ENCODE data around the gene DLGAP1. TPM values are rescaled to one million over a fixed set of nuclear protein-coding genes. Genes with fewer than 3 reads are reported as not detected.

Gene DLGAP1
- total and polyA plus RNA-seq, 2 donors (not counting 1 experiment from before 2014, with no cell fraction given) = 0.07 to 0.61 TPM

DNA sequence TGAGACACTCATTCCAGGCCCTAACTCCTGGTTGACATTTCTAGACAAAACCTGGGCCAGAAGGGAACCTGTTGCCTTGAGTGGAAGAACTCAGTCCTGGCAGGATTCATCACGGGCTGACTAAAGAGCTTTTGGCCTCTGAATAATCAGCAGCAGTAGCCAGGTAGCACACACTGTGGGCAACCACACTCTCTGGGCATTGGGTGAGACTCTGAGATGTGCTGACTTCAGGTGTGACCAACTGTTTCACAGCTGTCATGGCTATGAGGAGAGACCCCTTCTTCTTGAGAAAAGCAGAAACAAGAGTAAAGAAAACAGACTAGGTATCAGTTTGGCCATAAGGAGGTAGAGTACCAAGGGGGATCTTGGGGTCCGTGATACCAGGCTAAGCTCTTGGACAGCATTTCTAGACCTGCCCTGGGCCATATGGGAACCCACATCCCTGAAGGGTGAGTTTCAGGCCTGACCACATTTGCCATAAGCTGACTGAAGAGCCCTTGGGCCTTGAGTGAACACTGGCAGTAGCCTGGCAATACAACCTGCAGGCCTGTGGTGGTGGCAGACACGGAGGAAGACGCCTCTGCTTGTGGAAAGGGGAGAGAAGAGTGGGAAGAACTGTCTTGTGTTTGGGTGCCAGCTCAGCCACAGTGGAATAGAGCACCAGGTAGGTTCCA lies 230.9 kb downstream of the DLGAP1 start:
- intact Hi-C loops (cut with micrococcal nuclease) = no loop called here
- no peak overlapping the region for H3K9ac ChIP-seq (ENCODE audit: low read length)
- WGBS (ENCODE audit: insufficient coverage) = 69% methylated on average over 4 of the region's 4 CpGs
- no peak overlapping the region for H2AFZ ChIP-seq (ENCODE audit: insufficient read depth, low read depth, low read length, poor library complexity, severe bottlenecking)
- no peaks in the 10 kb centered on the region for H3K4me1 Mint-ChIP-seq
- H3K9me3 ChIP-seq (ENCODE audit: control extremely low read depth in 1 of 3, control insufficient read depth in 2 of 3, insufficient read depth in 1 of 3, low read length in 2 of 3) = peaks cover 0 to 6% (median 0%) of the 10 kb centered on the region in 3 donors
- no peak overlapping the region for H3K4me2 ChIP-seq (replicated peaks; ENCODE audit: low read depth, low read length, poor library complexity, severe bottlenecking)
- H4K20me1 ChIP-seq (ENCODE audit: control insufficient read depth, insufficient read depth, low read length, poor library complexity, severe bottlenecking) = no peaks in the 10 kb centered on the region
- H3K36me3 ChIP-seq (replicated peaks in 1 of 2; ENCODE audit: control extremely low read depth in 1 of 2, control insufficient read depth in 1 of 2, extremely low read depth in 1 of 2, insufficient read depth in 2 of 2, low read length in 1 of 2) = no peaks in the 10 kb centered on the region
- H3K4me3 ChIP-seq (ENCODE audit: control extremely low read depth in 1 of 5, extremely low read depth in 1 of 5, insufficient read depth in 1 of 5, low read depth in 2 of 5, low read length in 4 of 5) = no peak overlapping the region
- POLR2A ChIA-PET = no interaction called here
- DNase-seq (no peak), ATAC-seq (ENCODE audit: low read depth) (no peak)
- H3K4me1 ChIP-seq (ENCODE audit: control insufficient read depth in 2 of 2, insufficient read depth in 2 of 2, low read length in 2 of 2) = no peaks in the 10 kb centered on the region
- TF ChIP-seq EZH2 (IDR thresholded peaks at IDR 0.05; ENCODE audit: borderline replicate concordance, insufficient read depth, low read depth, low read length, poor library complexity, severe bottlenecking) = no peak
- TF ChIP-seq, protein P1, sequence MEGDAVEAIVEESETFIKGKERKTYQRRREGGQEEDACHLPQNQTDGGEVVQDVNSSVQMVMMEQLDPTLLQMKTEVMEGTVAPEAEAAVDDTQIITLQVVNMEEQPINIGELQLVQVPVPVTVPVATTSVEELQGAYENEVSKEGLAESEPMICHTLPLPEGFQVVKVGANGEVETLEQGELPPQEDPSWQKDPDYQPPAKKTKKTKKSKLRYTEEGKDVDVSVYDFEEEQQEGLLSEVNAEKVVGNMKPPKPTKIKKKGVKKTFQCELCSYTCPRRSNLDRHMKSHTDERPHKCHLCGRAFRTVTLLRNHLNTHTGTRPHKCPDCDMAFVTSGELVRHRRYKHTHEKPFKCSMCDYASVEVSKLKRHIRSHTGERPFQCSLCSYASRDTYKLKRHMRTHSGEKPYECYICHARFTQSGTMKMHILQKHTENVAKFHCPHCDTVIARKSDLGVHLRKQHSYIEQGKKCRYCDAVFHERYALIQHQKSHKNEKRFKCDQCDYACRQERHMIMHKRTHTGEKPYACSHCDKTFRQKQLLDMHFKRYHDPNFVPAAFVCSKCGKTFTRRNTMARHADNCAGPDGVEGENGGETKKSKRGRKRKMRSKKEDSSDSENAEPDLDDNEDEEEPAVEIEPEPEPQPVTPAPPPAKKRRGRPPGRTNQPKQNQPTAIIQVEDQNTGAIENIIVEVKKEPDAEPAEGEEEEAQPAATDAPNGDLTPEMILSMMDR (IDR thresholded peaks at IDR 0.05) = no peak
- H3K4me3 Mint-ChIP-seq = no peak overlapping the region
- CTCF ChIA-PET = no interaction called here
- H3K79me2 ChIP-seq (ENCODE audit: control insufficient read depth, insufficient read depth, low read length) = no peaks in the 10 kb centered on the region
- no peaks in the 10 kb centered on the region for H3K27me3 ChIP-seq (replicated peaks in 1 of 4; ENCODE audit: control extremely low read depth in 1 of 4, control insufficient read depth in 3 of 4, insufficient read depth in 4 of 4, low read length in 3 of 4)
- no peak overlapping the region for H3K27ac ChIP-seq (ENCODE audit: low read length in 2 of 2)
- no peaks in the 10 kb centered on the region for H3K9me3 Mint-ChIP-seq (ENCODE audit: insufficient read depth)
- H3K27ac Mint-ChIP-seq = no peak overlapping the region
- no peaks in the 10 kb centered on the region for H3K27me3 Mint-ChIP-seq

DNA sequence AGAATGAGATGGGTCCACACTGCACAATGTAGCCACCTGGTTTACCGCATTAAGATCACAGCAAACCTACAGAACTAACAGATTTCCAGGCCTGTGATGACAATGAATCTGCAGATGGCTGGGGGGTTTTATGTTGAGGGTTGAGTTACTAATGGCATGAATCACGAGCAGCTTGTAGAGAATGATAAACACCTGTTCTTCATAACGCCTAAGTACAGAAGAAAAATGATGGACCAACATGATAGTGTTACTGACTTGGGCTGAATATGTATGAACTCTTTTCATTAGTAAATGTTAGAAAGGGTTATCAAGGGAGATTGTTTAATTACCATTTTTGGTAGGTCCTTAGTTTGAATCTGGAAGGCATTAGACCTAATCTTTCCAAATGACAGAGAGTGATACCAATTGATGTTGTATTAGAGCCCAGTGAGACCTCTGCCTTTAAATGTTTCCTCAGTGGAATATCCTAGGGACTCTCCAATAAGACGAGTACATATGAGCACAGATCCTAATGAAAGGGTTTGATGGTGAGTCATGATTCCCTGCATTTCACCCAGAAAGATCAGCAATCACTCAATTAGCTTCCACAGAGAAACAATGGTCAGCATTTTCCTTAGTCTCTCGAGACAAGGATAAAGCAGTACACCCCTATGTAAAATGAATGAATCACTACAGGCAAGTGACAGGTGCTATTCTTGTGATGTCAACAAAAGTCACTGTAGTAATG lies 243.8 kb downstream of the DLGAP1 start:
- CTCF ChIA-PET = no interaction called here
- H3K9ac ChIP-seq (ENCODE audit: low read length) = no peak overlapping the region
- Mint-ChIP-seq H3K27ac (no peak overlapping the region), H3K9me3 (ENCODE audit: insufficient read depth) (peaks cover 3% of the 10 kb centered on the region), H3K4me1 (no peaks in the 10 kb centered on the region), H3K4me3 (no peak overlapping the region), H3K27me3 (no peaks in the 10 kb centered on the region)
- H4K20me1 ChIP-seq (ENCODE audit: control insufficient read depth, insufficient read depth, low read length, poor library complexity, severe bottlenecking) = no peaks in the 10 kb centered on the region
- intact Hi-C loops (cut with micrococcal nuclease) = no loop called here
- no peak overlapping the region for H3K27ac ChIP-seq (ENCODE audit: low read length in 2 of 2)
- 100% methylated on average over 2 of the region's 5 CpGs for WGBS (ENCODE audit: insufficient coverage)
- H3K27me3 ChIP-seq (replicated peaks in 1 of 4; ENCODE audit: control extremely low read depth in 1 of 4, control insufficient read depth in 3 of 4, insufficient read depth in 4 of 4, low read length in 3 of 4) = no peaks in the 10 kb centered on the region
- DNase-seq = no peak
- H3K4me1 ChIP-seq (ENCODE audit: control insufficient read depth in 2 of 2, insufficient read depth in 2 of 2, low read length in 2 of 2) = no peaks in the 10 kb centered on the region
- POLR2A ChIA-PET = no interaction called here
- TF ChIP-seq EZH2 (IDR thresholded peaks at IDR 0.05; ENCODE audit: borderline replicate concordance, insufficient read depth, low read depth, low read length, poor library complexity, severe bottlenecking) = no peak
- TF ChIP-seq, protein P1 (IDR thresholded peaks at IDR 0.05) = no peak
- no peaks in the 10 kb centered on the region for H3K36me3 ChIP-seq (replicated peaks in 1 of 2; ENCODE audit: control extremely low read depth in 1 of 2, control insufficient read depth in 1 of 2, extremely low read depth in 1 of 2, insufficient read depth in 2 of 2, low read length in 1 of 2)
- H3K9me3 ChIP-seq (ENCODE audit: control extremely low read depth in 1 of 3, control insufficient read depth in 2 of 3, insufficient read depth in 1 of 3, low read length in 2 of 3) = no peaks in the 10 kb centered on the region
- ATAC-seq (ENCODE audit: low read depth) = no peak
- H3K79me2 ChIP-seq (ENCODE audit: control insufficient read depth, insufficient read depth, low read length) = no peaks in the 10 kb centered on the region
- no peak overlapping the region for H3K4me2 ChIP-seq (replicated peaks; ENCODE audit: low read depth, low read length, poor library complexity, severe bottlenecking)
- H2AFZ ChIP-seq (ENCODE audit: insufficient read depth, low read depth, low read length, poor library complexity, severe bottlenecking) = no peak overlapping the region
- no peak overlapping the region for H3K4me3 ChIP-seq (ENCODE audit: control extremely low read depth in 1 of 5, extremely low read depth in 1 of 5, insufficient read depth in 1 of 5, low read depth in 2 of 5, low read length in 4 of 5)
